ENCODE results near the gene MELTF.

DNA sequence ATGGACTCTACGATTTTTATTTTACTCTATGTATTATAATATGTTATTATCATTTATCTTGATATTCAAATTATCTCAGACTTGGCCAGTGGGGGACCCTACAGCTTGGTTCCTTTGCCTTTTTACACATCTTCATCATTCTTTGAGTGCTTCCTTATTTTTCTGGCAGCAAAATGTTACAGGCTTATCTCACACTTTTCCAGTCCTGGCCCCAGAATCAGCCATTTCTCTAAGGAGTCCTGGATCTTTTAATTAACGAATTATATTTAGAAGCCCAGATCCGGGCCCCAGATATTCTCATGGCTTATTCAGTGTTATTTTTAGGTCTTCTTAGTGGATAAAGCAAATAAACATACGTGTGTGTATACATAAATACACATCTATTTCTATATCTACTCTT is 32.8 kb upstream of the MELTF start:
- TF ChIP-seq EZH2 (IDR thresholded peaks at IDR 0.05) (no peak), POLR2AphosphoS5 (IDR thresholded peaks at IDR 0.05; ENCODE audit: borderline replicate concordance, low read depth, low read length) (no peak), FOXP2 (optimal IDR thresholded peaks at IDR 0.05; ENCODE audit: control extremely low read depth, extremely low read length, insufficient read depth) (no peak)
